H9 (cell line): Measurements from ENCODE around the gene NPTX1. TPM values are rescaled to one million over a fixed set of nuclear protein-coding genes. Genes with fewer than 3 reads are reported as not detected.

Experiments used
- DNase-seq: peaks from one replicate; pipeline ENCODE4 v3.0.0-alpha.2; 2017
- H2AFZ ChIP-seq: one replicate; pipeline ENCODE4 v1.6.1; 2013; ENCODE audit warnings: mild to moderate bottlenecking, low read length, control low read depth, moderate library complexity
- H2AK5ac ChIP-seq: 2 replicates; pipeline ENCODE4 v1.6.1; 2013; ENCODE audit warnings: low read length, control low read depth, mixed read lengths; ENCODE audit not compliant: insufficient read length
- H2BK120ac ChIP-seq: one replicate; pipeline ENCODE4 v1.6.1; 2013; ENCODE audit warnings: low read depth, mild to moderate bottlenecking, low read length, control low read depth, inconsistent platforms; ENCODE audit not compliant: poor library complexity, severe bottlenecking
- H2BK12ac ChIP-seq: 2 replicates; pipeline ENCODE4 v1.6.1; 2013; ENCODE audit warnings: low read length, control low read depth, mixed read lengths, low read depth; ENCODE audit not compliant: insufficient read length
- H2BK15ac ChIP-seq: 2 replicates; pipeline ENCODE4 v1.6.1; 2013; ENCODE audit warnings: low read depth, low read length, control low read depth
- H2BK20ac ChIP-seq: one replicate; pipeline ENCODE4 v1.6.1; 2013; ENCODE audit warnings: low read depth, mild to moderate bottlenecking, low read length, control low read depth, inconsistent platforms; ENCODE audit not compliant: poor library complexity, severe bottlenecking
- H2BK5ac ChIP-seq: 2 replicates; pipeline ENCODE4 v1.6.1; 2013; ENCODE audit warnings: low read length, control low read depth, mixed read lengths; ENCODE audit not compliant: insufficient read length
- H3K14ac ChIP-seq: 2 replicates; pipeline ENCODE4 v1.6.1; 2013; ENCODE audit warnings: low read length, control low read depth; ENCODE audit not compliant: insufficient read depth
- H3K18ac ChIP-seq: 2 replicates; pipeline ENCODE4 v1.6.1; 2013; ENCODE audit warnings: low read depth, mild to moderate bottlenecking, mixed read lengths, low read length, control low read depth; ENCODE audit not compliant: insufficient read length
- H3K23ac ChIP-seq: 2 replicates; pipeline ENCODE4 v1.6.1; 2013; ENCODE audit warnings: low read length, control low read depth, mixed read lengths, low read depth; ENCODE audit not compliant: insufficient read length
- H3K23me2 ChIP-seq: 2 replicates; pipeline ENCODE4 v1.6.1; 2013; ENCODE audit warnings: low read depth, mild to moderate bottlenecking, mixed read lengths, low read length, control low read depth; ENCODE audit not compliant: insufficient read length, poor library complexity, severe bottlenecking
- H3K27ac ChIP-seq: 2 replicates; pipeline ENCODE4 v1.5.1; 2013; ENCODE audit warnings: low read length, control low read depth, mixed read lengths, low read depth; ENCODE audit not compliant: insufficient read length
- H3K27me3 ChIP-seq: 2 replicates; pipeline ENCODE4 v1.6.1; 2013; ENCODE audit warnings: low read length, control low read depth, inconsistent platforms; ENCODE audit not compliant: insufficient read depth
- H3K4ac ChIP-seq: 2 replicates; pipeline ENCODE4 v1.6.1; 2013; ENCODE audit warnings: low read depth, mild to moderate bottlenecking, control low read depth, inconsistent platforms, low read length, moderate library complexity
- H3K4me1 ChIP-seq: 2 replicates; pipeline ENCODE4 v1.6.1; 2013; ENCODE audit warnings: low read length, control low read depth, inconsistent platforms; ENCODE audit not compliant: insufficient read depth
- H3K4me2 ChIP-seq: 2 replicates; pipeline ENCODE4 v1.6.1; 2013; ENCODE audit warnings: low read length, control low read depth, mixed read lengths; ENCODE audit not compliant: insufficient read length, insufficient read depth
- H3K56ac ChIP-seq: 2 replicates; pipeline ENCODE4 v1.6.1; 2013; ENCODE audit warnings: low read depth, mild to moderate bottlenecking, mixed read lengths, low read length, control low read depth; ENCODE audit not compliant: insufficient read length
- H3K79me1 ChIP-seq: 2 replicates; pipeline ENCODE4 v1.6.1; 2013; ENCODE audit warnings: low read depth, mild to moderate bottlenecking, moderate library complexity, low read length, control low read depth, inconsistent platforms; ENCODE audit not compliant: insufficient read depth, poor library complexity, severe bottlenecking
- H3K79me2 ChIP-seq: 2 replicates; pipeline ENCODE4 v1.6.1; 2013; ENCODE audit warnings: low read length, control low read depth, inconsistent platforms; ENCODE audit not compliant: insufficient read depth
- H3K9ac ChIP-seq: 2 replicates; pipeline ENCODE4 v1.6.1; 2013; ENCODE audit warnings: low read length, control low read depth, mixed read lengths; ENCODE audit not compliant: insufficient read length; ENCODE audit errors: extremely low read depth
- H3K9me3 ChIP-seq: one replicate; pipeline ENCODE4 v1.6.1; 2013; ENCODE audit warnings: low read depth, low read length, inconsistent platforms; ENCODE audit not compliant: control insufficient read depth
- H3T11ph ChIP-seq: one replicate; pipeline ENCODE4 v1.6.1; 2013; ENCODE audit warnings: mild to moderate bottlenecking, low read length, control low read depth, inconsistent platforms
- H4K20me1 ChIP-seq: one replicate; pipeline ENCODE4 v1.6.1; 2013; ENCODE audit not compliant: control insufficient read depth, insufficient read length, insufficient read depth
- H4K5ac ChIP-seq: 2 replicates; pipeline ENCODE4 v1.6.1; 2013; ENCODE audit warnings: low read depth, mild to moderate bottlenecking, mixed read lengths, low read length, control low read depth; ENCODE audit not compliant: insufficient read length
- H4K8ac ChIP-seq: replicated peaks from 2 replicates; pipeline ENCODE4 v1.6.1; 2013; ENCODE audit warnings: low read length, control low read depth, mixed read lengths, low read depth; ENCODE audit not compliant: insufficient read length
- H4K91ac ChIP-seq: 2 replicates; pipeline ENCODE4 v1.6.1; 2013; ENCODE audit warnings: low read depth, mild to moderate bottlenecking, moderate library complexity, mixed read lengths, low read length, control low read depth; ENCODE audit not compliant: insufficient read length
- H3K27ac Mint-ChIP-seq, 3 experiments: 2 replicates in 2 of 3; 3 replicates in 1 of 3; pipeline ENCODE4 v1.8.0; 2020 to 2021; ENCODE audit warnings: mixed read lengths in 3 of 3, mild to moderate bottlenecking in 1 of 3, moderate library complexity in 1 of 3
- H3K27me3 Mint-ChIP-seq: 2 replicates; pipeline ENCODE4 v1.8.0; 2021; ENCODE audit warnings: low read depth, mild to moderate bottlenecking, moderate library complexity, mixed read lengths
- H3K36me3 Mint-ChIP-seq, 3 experiments: 2 replicates in 2 of 3; 3 replicates in 1 of 3; pipeline ENCODE4 v1.8.0; 2020 to 2021; ENCODE audit warnings: low read depth in 3 of 3, mixed read lengths in 3 of 3; ENCODE audit not compliant: insufficient read depth in 1 of 3
- H3K4me1 Mint-ChIP-seq, 2 experiments: 2 replicates each; pipeline ENCODE4 v1.8.0; 2020; ENCODE audit warnings: mixed read lengths in 2 of 2
- H3K4me3 Mint-ChIP-seq, 2 experiments: 2 replicates in 1 of 2; 3 replicates in 1 of 2; pipeline ENCODE4 v1.8.0; 2020 to 2021; ENCODE audit warnings: mild to moderate bottlenecking in 2 of 2, mixed read lengths in 2 of 2, moderate library complexity in 1 of 2
- H3K9me3 Mint-ChIP-seq, 2 experiments: 2 replicates in 1 of 2; 3 replicates in 1 of 2; pipeline ENCODE4 v1.8.0; 2020; ENCODE audit warnings: mild to moderate bottlenecking in 2 of 2, mixed read lengths in 2 of 2, moderate library complexity in 1 of 2
- WGBS: extraction: QIAGEN DNeasy Blood & Tissue Kit; methylation state at CpG from one replicate; pipeline ENCODE4 v1.1.7; 2013; ENCODE audit warnings: missing lambda C conversion rate, low lambda C conversion rate, mixed read lengths; ENCODE audit not compliant: insufficient read length; ENCODE audit errors: extremely low coverage; 5-methylcytosine and 5-hydroxymethylcytosine counted together
- total RNA-seq: library from RNA; stranded (reverse); gene quantifications from 2 replicates; pipeline ENCODE4 v1.2.1, GENCODE V29; 2021
- TF ChIP-seq, protein P1 (sequence below): fragments of 200-600 bp; sonication (generic); conservative IDR thresholded peaks from 3 replicates; pipeline ENCODE4 v1.8.0; 2021; ENCODE audit warnings: antibody characterized with exemption, mild to moderate bottlenecking

Gene NPTX1
- total RNA-seq, 1 experiment from 2014 or later: 20.5 TPM

DNA sequence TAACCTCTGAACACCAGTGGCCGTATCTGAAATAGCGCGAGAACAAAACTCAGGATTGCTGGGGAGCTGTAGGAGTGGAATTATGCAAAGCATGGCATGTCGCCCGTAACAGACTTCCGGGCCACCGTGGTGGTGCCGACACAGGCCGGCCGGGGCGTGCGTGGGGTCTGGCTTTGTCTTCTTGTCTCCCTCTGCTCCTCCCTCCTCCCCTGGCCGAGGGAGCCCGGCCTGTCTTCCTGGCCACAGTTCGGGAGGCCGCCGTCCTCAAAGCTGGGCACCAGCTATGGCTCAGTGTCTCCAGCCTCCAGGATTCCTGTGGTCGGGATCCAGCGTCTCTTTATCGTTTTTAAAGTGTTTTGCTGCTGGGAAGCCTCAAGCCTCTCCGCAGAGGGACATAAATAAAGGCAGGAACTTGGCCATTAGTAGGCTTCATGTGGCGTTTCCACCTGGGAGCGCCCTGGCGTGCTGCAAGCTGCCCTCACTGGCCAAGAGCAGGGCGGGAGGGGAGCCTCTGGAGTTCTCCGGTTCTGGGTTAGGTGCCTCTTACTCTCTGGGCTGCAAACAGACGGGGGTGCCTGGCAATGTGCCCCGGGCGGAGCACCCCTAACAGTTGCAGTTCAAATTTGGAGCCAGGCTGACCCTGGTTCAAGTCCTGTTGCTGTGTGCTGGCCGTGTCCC is 22.0 kb upstream of the NPTX1 start:
- WGBS: no CpG with 5 or more reads among the region's 30 CpGs
- H3K4me2 ChIP-seq: no peak overlapping the region

More for the DNA sequence above, 22.0 kb upstream of the NPTX1 start:
- no peak overlapping the region for H3K9ac ChIP-seq
- no peaks in the 10 kb centered on the region for H3K79me1 ChIP-seq
- no peak overlapping the region for H3K23ac ChIP-seq
- H3T11ph ChIP-seq: no peak overlapping the region
- H3K14ac ChIP-seq: no peak overlapping the region
- H4K8ac ChIP-seq: no peak overlapping the region
- no peak overlapping the region for H3K27ac Mint-ChIP-seq
- H3K23me2 ChIP-seq: no peaks in the 10 kb centered on the region
- no peaks in the 10 kb centered on the region for H4K20me1 ChIP-seq
- no peaks in the 10 kb centered on the region for H3K79me2 ChIP-seq
- TF ChIP-seq, protein P1, sequence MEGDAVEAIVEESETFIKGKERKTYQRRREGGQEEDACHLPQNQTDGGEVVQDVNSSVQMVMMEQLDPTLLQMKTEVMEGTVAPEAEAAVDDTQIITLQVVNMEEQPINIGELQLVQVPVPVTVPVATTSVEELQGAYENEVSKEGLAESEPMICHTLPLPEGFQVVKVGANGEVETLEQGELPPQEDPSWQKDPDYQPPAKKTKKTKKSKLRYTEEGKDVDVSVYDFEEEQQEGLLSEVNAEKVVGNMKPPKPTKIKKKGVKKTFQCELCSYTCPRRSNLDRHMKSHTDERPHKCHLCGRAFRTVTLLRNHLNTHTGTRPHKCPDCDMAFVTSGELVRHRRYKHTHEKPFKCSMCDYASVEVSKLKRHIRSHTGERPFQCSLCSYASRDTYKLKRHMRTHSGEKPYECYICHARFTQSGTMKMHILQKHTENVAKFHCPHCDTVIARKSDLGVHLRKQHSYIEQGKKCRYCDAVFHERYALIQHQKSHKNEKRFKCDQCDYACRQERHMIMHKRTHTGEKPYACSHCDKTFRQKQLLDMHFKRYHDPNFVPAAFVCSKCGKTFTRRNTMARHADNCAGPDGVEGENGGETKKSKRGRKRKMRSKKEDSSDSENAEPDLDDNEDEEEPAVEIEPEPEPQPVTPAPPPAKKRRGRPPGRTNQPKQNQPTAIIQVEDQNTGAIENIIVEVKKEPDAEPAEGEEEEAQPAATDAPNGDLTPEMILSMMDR: no peak
- no peak overlapping the region for H2BK120ac ChIP-seq
- no peaks in the 10 kb centered on the region for H3K27me3 ChIP-seq
- no peaks in the 10 kb centered on the region for H3K36me3 Mint-ChIP-seq
- H2BK12ac ChIP-seq: no peak overlapping the region
- no peak overlapping the region for H2BK20ac ChIP-seq
- H3K4me3 Mint-ChIP-seq: no peak overlapping the region
- peak; percentile 57 for DNase-seq
- H3K4me1 ChIP-seq: no peaks in the 10 kb centered on the region
- H3K27me3 Mint-ChIP-seq: peaks cover 58% of the 10 kb centered on the region
- no peak overlapping the region for H2AK5ac ChIP-seq
- peaks cover 3% of the 10 kb centered on the region in 2 experiments; a peak in 2 of 5 replicates for H3K9me3 Mint-ChIP-seq
- H3K27ac ChIP-seq: no peak overlapping the region
- H3K9me3 ChIP-seq: no peaks in the 10 kb centered on the region
- no peak overlapping the region for H2BK15ac ChIP-seq
- no peak overlapping the region for H3K4ac ChIP-seq
- peaks cover 6 to 22% of the 10 kb centered on the region in 2 experiments for H3K4me1 Mint-ChIP-seq
- no peak overlapping the region for H2AFZ ChIP-seq
- no peak overlapping the region for H4K5ac ChIP-seq
- H4K91ac ChIP-seq: no peak overlapping the region
- no peak overlapping the region for H3K56ac ChIP-seq
- no peak overlapping the region for H3K18ac ChIP-seq
- no peak overlapping the region for H2BK5ac ChIP-seq
